WTC11 (cell line): ENCODE results near the gene KRTAP1-5. TPM values are rescaled to one million over a fixed set of nuclear protein-coding genes. Genes with fewer than 3 reads are reported as not detected.
"Not testable (repeated sequence)": the region's sequence is repeated elsewhere in the genome, so short reads cannot be mapped to it uniquely, and the experiment has no call there.

Experiments used
- ATAC-seq: fragments of 200-7000 bp; cut with Tn5 transposase; 2 replicates; pipeline ENCODE4 v1.10.0; 2021; ENCODE audit warnings: mild to moderate bottlenecking, moderate library complexity
- CTCF ChIA-PET: fragments of 300-600 bp; sonication (Branson Sonifier 250); formaldehyde crosslinking; loops from one replicate; lab custom pipeline; 2021; ENCODE audit warnings: antibody characterized with exemption; lab: Charles Lee
- POLR2A ChIA-PET: fragments of 350-600 bp; sonication (Branson Sonifier 250); formaldehyde crosslinking; loops from one replicate; lab custom pipeline; 2021; ENCODE audit warnings: antibody characterized with exemption; lab: Charles Lee
- DNase-seq: peaks from one replicate; pipeline ENCODE4 v3.0.0; 2021; ENCODE audit warnings: low spot score
- H3K27ac Mint-ChIP-seq: 2 replicates; pipeline ENCODE4 v1.8.0; 2021; ENCODE audit warnings: mixed read lengths
- H3K27me3 Mint-ChIP-seq: 2 replicates; pipeline ENCODE4 v1.8.0; 2021; ENCODE audit warnings: low read depth, mild to moderate bottlenecking, moderate library complexity, mixed read lengths
- H3K36me3 Mint-ChIP-seq: 2 replicates; pipeline ENCODE4 v1.8.0; 2021; ENCODE audit warnings: mixed read lengths
- H3K4me1 Mint-ChIP-seq: 2 replicates; pipeline ENCODE4 v1.8.0; 2022; ENCODE audit warnings: mixed read lengths
- H3K4me3 Mint-ChIP-seq: 2 replicates; pipeline ENCODE4 v1.8.0; 2021; ENCODE audit warnings: mild to moderate bottlenecking, moderate library complexity, mixed read lengths
- H3K9me3 Mint-ChIP-seq: 2 replicates; pipeline ENCODE4 v1.8.0; 2021; ENCODE audit warnings: mixed read lengths
- ELF4 ChIP-seq: sonication (generic); formaldehyde crosslinking; IDR thresholded peaks from 2 replicates; pipeline ENCODE4 v1.8.1; 2022; ENCODE audit warnings: low read depth, mild to moderate bottlenecking, moderate library complexity, missing genetic modification reagents
- FOXJ3 ChIP-seq: sonication (generic); formaldehyde crosslinking; IDR thresholded peaks from 2 replicates; pipeline ENCODE4 v1.9.0; 2021; ENCODE audit warnings: missing genetic modification reagents, mild to moderate bottlenecking, borderline replicate concordance
- JUN ChIP-seq: sonication (generic); formaldehyde crosslinking; IDR thresholded peaks from 2 replicates; pipeline ENCODE4 v1.8.0; 2023; ENCODE audit warnings: mild to moderate bottlenecking, missing genetic modification reagents
- OVOL2 ChIP-seq: fragments of 250-450 bp; sonication (Bioruptor Pico); IDR thresholded peaks from 2 replicates; pipeline ENCODE4 v1.9.0; 2021; ENCODE audit warnings: mild to moderate bottlenecking, borderline replicate concordance
- TP53 ChIP-seq: sonication (generic); formaldehyde crosslinking; IDR thresholded peaks from 2 replicates; pipeline ENCODE4 v1.8.1; 2023; ENCODE audit warnings: mild to moderate bottlenecking, missing genetic modification reagents
- total RNA-seq: library from RNA; stranded (reverse); gene quantifications from 3 replicates; pipeline ENCODE4 v1.2.3, GENCODE V29; 2021
- TF ChIP-seq, protein P1 (sequence below): sonication (generic); formaldehyde crosslinking; IDR thresholded peaks from 2 replicates; pipeline ENCODE4 v1.8.0; 2022; ENCODE audit warnings: missing genetic modification reagents
- TF ChIP-seq, protein P2 (sequence below): sonication (generic); formaldehyde crosslinking; IDR thresholded peaks from 2 replicates; pipeline ENCODE4 v1.8.0; 2023; ENCODE audit warnings: mild to moderate bottlenecking, missing genetic modification reagents
- TF ChIP-seq, protein P3 (sequence below): sonication (generic); formaldehyde crosslinking; IDR thresholded peaks from 2 replicates; pipeline ENCODE4 v1.8.1; 2023; ENCODE audit warnings: mild to moderate bottlenecking, missing genetic modification reagents, borderline replicate concordance
- TF ChIP-seq, protein P4 (sequence below): fragments of 250-450 bp; sonication (Bioruptor Pico); conservative IDR thresholded peaks from 2 replicates; pipeline ENCODE4 v1.9.0; 2021; ENCODE audit warnings: mild to moderate bottlenecking
- TF ChIP-seq, protein P5 (sequence below): sonication (generic); formaldehyde crosslinking; IDR thresholded peaks from 2 replicates; pipeline ENCODE4 v1.8.0; 2022; ENCODE audit warnings: mild to moderate bottlenecking, missing genetic modification reagents

The KRTAP1-5 gene
- total RNA-seq, 1 experiment from 2014 or later: not detected

DNA sequence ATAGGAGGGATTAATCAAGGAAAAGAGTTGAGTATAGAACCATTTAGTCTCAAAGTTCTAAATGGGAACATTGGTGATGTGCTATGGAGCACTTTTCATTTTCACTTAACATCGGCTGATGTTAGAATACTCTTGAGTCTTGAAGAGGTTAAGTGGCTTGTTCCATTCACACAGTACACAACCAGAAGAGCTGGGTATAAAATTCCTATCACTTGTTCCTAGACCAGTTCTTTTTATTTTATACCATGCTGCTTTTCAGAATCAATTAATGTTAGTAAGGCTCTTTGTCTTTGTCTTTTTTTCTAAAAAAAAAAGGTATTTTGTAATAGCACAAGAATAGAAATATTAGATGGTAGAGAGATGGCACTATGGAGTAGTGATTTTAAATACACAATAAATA, 15.9 kb upstream of the KRTAP1-5 start (continued):
- TF ChIP-seq, protein P1, sequence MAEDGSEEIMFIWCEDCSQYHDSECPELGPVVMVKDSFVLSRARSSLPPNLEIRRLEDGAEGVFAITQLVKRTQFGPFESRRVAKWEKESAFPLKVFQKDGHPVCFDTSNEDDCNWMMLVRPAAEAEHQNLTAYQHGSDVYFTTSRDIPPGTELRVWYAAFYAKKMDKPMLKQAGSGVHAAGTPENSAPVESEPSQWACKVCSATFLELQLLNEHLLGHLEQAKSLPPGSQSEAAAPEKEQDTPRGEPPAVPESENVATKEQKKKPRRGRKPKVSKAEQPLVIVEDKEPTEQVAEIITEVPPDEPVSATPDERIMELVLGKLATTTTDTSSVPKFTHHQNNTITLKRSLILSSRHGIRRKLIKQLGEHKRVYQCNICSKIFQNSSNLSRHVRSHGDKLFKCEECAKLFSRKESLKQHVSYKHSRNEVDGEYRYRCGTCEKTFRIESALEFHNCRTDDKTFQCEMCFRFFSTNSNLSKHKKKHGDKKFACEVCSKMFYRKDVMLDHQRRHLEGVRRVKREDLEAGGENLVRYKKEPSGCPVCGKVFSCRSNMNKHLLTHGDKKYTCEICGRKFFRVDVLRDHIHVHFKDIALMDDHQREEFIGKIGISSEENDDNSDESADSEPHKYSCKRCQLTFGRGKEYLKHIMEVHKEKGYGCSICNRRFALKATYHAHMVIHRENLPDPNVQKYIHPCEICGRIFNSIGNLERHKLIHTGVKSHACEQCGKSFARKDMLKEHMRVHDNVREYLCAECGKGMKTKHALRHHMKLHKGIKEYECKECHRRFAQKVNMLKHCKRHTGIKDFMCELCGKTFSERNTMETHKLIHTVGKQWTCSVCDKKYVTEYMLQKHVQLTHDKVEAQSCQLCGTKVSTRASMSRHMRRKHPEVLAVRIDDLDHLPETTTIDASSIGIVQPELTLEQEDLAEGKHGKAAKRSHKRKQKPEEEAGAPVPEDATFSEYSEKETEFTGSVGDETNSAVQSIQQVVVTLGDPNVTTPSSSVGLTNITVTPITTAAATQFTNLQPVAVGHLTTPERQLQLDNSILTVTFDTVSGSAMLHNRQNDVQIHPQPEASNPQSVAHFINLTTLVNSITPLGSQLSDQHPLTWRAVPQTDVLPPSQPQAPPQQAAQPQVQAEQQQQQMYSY (CRISPR knock-in tag): no peak
- TF ChIP-seq OVOL2 (CRISPR knock-in tag): no peak
- TF ChIP-seq TP53 (CRISPR knock-in tag): no peak
- TF ChIP-seq, protein P2, sequence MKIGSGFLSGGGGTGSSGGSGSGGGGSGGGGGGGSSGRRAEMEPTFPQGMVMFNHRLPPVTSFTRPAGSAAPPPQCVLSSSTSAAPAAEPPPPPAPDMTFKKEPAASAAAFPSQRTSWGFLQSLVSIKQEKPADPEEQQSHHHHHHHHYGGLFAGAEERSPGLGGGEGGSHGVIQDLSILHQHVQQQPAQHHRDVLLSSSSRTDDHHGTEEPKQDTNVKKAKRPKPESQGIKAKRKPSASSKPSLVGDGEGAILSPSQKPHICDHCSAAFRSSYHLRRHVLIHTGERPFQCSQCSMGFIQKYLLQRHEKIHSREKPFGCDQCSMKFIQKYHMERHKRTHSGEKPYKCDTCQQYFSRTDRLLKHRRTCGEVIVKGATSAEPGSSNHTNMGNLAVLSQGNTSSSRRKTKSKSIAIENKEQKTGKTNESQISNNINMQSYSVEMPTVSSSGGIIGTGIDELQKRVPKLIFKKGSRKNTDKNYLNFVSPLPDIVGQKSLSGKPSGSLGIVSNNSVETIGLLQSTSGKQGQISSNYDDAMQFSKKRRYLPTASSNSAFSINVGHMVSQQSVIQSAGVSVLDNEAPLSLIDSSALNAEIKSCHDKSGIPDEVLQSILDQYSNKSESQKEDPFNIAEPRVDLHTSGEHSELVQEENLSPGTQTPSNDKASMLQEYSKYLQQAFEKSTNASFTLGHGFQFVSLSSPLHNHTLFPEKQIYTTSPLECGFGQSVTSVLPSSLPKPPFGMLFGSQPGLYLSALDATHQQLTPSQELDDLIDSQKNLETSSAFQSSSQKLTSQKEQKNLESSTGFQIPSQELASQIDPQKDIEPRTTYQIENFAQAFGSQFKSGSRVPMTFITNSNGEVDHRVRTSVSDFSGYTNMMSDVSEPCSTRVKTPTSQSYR: no peak
- no peak for TF ChIP-seq ELF4 (CRISPR knock-in tag)
- no peak for TF ChIP-seq JUN
- TF ChIP-seq, protein P3, sequence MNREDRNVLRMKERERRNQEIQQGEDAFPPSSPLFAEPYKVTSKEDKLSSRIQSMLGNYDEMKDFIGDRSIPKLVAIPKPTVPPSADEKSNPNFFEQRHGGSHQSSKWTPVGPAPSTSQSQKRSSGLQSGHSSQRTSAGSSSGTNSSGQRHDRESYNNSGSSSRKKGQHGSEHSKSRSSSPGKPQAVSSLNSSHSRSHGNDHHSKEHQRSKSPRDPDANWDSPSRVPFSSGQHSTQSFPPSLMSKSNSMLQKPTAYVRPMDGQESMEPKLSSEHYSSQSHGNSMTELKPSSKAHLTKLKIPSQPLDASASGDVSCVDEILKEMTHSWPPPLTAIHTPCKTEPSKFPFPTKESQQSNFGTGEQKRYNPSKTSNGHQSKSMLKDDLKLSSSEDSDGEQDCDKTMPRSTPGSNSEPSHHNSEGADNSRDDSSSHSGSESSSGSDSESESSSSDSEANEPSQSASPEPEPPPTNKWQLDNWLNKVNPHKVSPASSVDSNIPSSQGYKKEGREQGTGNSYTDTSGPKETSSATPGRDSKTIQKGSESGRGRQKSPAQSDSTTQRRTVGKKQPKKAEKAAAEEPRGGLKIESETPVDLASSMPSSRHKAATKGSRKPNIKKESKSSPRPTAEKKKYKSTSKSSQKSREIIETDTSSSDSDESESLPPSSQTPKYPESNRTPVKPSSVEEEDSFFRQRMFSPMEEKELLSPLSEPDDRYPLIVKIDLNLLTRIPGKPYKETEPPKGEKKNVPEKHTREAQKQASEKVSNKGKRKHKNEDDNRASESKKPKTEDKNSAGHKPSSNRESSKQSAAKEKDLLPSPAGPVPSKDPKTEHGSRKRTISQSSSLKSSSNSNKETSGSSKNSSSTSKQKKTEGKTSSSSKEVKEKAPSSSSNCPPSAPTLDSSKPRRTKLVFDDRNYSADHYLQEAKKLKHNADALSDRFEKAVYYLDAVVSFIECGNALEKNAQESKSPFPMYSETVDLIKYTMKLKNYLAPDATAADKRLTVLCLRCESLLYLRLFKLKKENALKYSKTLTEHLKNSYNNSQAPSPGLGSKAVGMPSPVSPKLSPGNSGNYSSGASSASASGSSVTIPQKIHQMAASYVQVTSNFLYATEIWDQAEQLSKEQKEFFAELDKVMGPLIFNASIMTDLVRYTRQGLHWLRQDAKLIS: no peak

DNA sequence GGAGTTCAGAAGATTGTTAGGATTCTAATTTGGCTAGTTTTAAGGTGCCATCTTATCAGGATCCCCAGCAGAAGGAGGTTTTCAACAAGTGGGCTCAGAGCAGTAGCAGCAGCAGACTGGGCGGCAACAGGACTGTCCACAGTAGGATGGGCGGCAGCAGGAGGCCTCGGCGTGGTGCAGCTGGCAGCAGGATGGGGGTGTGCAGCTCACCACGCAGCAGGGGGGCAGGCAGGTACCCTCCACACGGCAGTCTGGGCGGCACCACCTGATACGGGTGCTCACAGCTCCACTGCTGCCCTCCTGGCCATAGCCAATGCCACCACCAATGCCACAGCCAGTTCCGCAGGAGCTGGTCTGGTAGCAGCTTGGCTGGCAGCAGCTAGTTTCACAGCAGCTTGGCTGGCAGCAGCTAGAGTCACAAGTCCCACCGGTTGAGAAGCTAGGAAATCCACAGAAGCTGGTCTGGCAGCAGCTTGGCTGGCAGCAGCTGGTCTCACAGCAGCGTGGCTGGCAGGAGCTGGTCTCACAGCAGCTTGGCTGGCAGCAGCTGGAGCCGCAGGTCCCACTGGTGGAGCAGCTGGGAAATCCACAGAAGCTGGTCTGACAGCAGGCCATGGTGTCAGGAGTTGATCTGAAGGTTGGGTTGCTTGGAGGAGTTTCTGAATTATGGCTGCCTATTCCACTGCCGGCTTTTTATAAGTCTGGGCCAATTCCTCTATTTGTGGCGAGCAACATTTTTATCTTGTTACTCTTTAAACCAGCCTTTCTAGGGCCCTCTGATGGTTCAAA, 14.0 kb upstream of the KRTAP1-5 start, which contains the start of gene KRTAP1-1:
Gene KRTAP1-1 (minus strand): TSS at position 668 of the 789 bp plus-strand sequence. CDS start 53 bp downstream, at position 615.
- H3K4me3 Mint-ChIP-seq, ATAC-seq, H3K27ac Mint-ChIP-seq, POLR2A ChIA-PET, H3K27me3 Mint-ChIP-seq, H3K36me3 Mint-ChIP-seq, DNase-seq, CTCF ChIA-PET: not testable (repeated sequence)
- Mint-ChIP-seq H3K4me1 (peaks cover 35% of the 10 kb centered on the region), H3K9me3 (peaks cover 18% of the 10 kb centered on the region)

DNA sequence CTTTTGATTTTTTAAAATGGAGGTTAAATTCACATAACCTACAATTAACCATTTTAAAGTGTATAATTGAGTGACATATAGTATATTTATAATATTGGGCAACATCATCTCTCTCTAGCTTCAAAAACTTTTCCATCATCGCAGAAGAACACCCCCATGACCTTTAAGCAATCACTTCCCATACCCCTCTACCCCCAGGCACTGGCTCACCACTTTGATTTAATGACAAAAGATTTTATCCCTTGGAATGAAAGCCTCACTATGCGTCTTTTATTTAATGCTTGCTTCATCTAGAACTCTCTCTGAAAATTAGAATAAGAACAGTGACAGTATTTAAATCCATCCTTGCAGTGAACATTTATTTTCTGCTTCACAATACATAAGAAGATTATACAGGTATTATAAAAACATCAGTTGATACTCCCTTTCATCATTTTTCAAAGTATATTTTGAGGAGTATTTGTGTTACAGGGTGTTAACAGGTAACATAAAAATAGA, 10.9 kb upstream of the KRTAP1-5 start:
- POLR2A ChIA-PET: no interaction called here
- TF ChIP-seq, protein P4, sequence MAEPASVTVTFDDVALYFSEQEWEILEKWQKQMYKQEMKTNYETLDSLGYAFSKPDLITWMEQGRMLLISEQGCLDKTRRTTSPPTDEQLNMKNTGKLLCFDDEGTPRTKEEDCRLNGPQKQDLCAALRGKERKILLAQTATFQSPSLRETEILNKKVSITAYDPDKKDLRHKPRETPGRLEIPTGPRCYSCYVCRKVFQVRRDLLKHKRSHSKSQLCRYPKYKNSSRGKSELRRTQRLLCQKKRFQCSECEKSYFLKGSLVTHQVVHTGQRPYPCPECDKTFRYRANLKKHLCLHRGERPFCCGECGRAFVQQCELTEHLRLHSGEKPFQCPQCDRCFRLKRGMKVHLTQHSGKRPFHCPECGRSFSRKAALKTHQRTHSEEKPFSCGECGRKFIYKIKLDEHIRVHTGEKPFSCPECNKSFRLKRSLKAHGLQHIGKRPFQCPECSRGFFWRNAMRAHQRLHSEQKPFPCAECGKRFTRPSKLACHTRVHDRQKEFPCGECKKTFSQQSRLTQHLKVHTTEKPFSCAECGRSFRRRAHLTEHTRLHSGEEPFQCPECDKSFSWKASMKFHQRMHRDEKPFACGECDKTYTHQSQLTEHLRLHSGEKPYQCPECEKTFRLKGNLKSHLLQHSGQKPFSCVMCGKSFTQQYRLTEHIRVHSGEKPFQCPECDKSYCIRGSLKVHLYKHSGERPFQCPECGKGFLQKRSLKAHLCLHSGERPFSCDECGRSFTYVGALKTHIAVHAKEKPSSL (CRISPR knock-in tag): no peak
- no peak for TF ChIP-seq FOXJ3 (CRISPR knock-in tag)
- TF ChIP-seq, protein P5, sequence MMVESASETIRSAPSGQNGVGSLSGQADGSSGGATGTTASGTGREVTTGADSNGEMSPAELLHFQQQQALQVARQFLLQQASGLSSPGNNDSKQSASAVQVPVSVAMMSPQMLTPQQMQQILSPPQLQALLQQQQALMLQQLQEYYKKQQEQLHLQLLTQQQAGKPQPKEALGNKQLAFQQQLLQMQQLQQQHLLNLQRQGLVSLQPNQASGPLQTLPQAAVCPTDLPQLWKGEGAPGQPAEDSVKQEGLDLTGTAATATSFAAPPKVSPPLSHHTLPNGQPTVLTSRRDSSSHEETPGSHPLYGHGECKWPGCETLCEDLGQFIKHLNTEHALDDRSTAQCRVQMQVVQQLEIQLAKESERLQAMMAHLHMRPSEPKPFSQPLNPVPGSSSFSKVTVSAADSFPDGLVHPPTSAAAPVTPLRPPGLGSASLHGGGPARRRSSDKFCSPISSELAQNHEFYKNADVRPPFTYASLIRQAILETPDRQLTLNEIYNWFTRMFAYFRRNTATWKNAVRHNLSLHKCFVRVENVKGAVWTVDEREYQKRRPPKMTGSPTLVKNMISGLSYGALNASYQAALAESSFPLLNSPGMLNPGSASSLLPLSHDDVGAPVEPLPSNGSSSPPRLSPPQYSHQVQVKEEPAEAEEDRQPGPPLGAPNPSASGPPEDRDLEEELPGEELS (CRISPR knock-in tag): no peak
- TF ChIP-seq, all 79 proteins: peak for 0
- CTCF ChIA-PET: interaction anchor here (1.2 kb wide), 1 partner anchor 749 kb away, joined by 3 read pairs; the partner anchor contains the start of gene JUP
- no peak overlapping the region for H3K27ac Mint-ChIP-seq
- no peaks in the 10 kb centered on the region for H3K36me3 Mint-ChIP-seq
- H3K27me3 Mint-ChIP-seq: no peaks in the 10 kb centered on the region
- peak; percentile 51; the same call in 1 of the 2 replicates for ATAC-seq
- no peak for DNase-seq
- peaks cover 47% of the 10 kb centered on the region for H3K4me1 Mint-ChIP-seq
- H3K9me3 Mint-ChIP-seq: peaks cover 7% of the 10 kb centered on the region
- H3K4me3 Mint-ChIP-seq: no peak overlapping the region

DNA sequence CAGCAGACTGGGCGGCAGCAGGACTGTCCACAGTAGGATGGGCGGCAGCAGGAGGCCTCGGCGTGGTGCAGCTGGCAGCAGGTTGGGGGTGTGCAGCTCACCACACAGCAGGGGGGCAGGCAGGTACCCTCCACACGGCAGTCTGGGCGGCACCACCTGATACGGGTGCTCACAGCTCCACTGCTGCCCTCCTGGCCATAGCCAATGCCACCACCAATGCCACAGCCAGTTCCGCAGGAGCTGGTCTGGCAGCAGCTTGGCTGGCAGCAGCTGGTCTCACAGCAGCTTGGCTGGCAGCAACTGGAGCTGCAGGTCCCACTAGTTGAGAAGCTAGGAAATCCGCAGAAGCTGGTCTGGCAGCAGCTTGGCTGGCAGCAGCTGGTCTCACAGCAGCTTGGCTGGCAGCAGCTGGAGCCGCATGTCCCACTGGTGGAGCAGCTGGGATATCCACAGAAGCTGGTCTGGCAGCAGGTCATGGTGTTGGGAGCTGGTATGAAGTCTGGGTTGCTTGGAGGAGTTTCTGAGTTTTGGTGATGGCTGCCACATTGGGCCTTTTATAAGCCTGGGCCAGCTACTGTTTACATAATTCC, 7.4 kb upstream of the KRTAP1-5 start, which contains the start of gene KRTAP1-3:
Gene KRTAP1-3 (minus strand): TSS at position 529 of the 590 bp plus-strand sequence. CDS start 53 bp downstream, at position 476.
- peak within 1 kb of the TSS; percentile 74; the same call in 1 of the 2 replicates for H3K27ac Mint-ChIP-seq
- CTCF ChIA-PET: not testable (repeated sequence)
- H3K4me1 Mint-ChIP-seq: peaks cover 40% of the 10 kb centered on the region

More for the DNA sequence above, 7.4 kb upstream of the KRTAP1-5 start, which contains the start of gene KRTAP1-3:
- ATAC-seq, H3K36me3 Mint-ChIP-seq, DNase-seq, H3K4me3 Mint-ChIP-seq, POLR2A ChIA-PET, H3K27me3 Mint-ChIP-seq, H3K9me3 Mint-ChIP-seq: not testable (repeated sequence)
